HCT116 (cell line): ENCODE data around the gene SP7. TPM values are rescaled to one million over a fixed set of nuclear protein-coding genes. Genes with fewer than 3 reads are reported as not detected.

Experiments used
- ATAC-seq: fragments of 200-7000 bp; cut with Tn5 transposase; 2 replicates; pipeline ENCODE4 v1.9.1; 2020; ENCODE audit warnings: mild to moderate bottlenecking, moderate library complexity
- BruUV-seq: library from RNA; stranded (reverse); fragments of 400-500 nt; replicated peaks from 2 replicates; lab custom pipeline; 2021; lab: Mats Ljungman, UMichigan
- CTCF ChIA-PET: fragments of 300-600 bp; sonication (Branson Sonifier 250); formaldehyde crosslinking; loops from one replicate; lab custom pipeline; 2021; ENCODE audit warnings: antibody characterized with exemption; lab: Charles Lee
- POLR2A ChIA-PET: fragments of 300-600, 350-600 bp; sonication (Branson Sonifier 250); formaldehyde crosslinking; loops from one replicate; lab custom pipeline; 2021; ENCODE audit warnings: antibody characterized with exemption; lab: Charles Lee
- RAD21 ChIA-PET, 2 experiments: fragments of 300-600 bp; sonication (Branson Sonifier 250); formaldehyde crosslinking; loops; one replicate each; lab custom pipeline; 2023; ENCODE audit warnings: low total read pairs in 2 of 2; ENCODE audit not compliant: uncharacterized antibody in 2 of 2, unreplicated experiment in 2 of 2, low non-redundant PET in 1 of 2; lab: Charles Lee
- DNase-seq: peaks from one replicate; pipeline ENCODE4 v3.0.0-alpha.2; 2010; ENCODE audit warnings: low read depth, low spot score
- H2AFZ ChIP-seq: fragments of 200-600 bp; shearing (Covaris generic), sonication (generic); 2 replicates; pipeline ENCODE4 v1.6.1; 2017; ENCODE audit warnings: low read depth, mixed run types, mixed read lengths, antibody characterized with exemption, low read length; ENCODE audit not compliant: poor library complexity, severe bottlenecking
- H3K27ac ChIP-seq: 2 replicates; pipeline ENCODE4 v1.5.1; 2012; ENCODE audit warnings: low read depth, low read length
- H3K27me3 ChIP-seq: fragments of 200-600 bp; sonication (generic); 2 replicates; pipeline ENCODE4 v1.6.1; 2016; ENCODE audit warnings: mixed run types, low read length, mixed read lengths; ENCODE audit not compliant: insufficient read depth
- H3K36me3 ChIP-seq, 2 experiments: fragments of 200-500 bp in 1 of 2; fragments of 200-600 bp in 1 of 2; sonication (Bioruptor generic) in 1 of 2; sonication (generic) in 1 of 2; 2 replicates each; pipeline versions ENCODE4 v1.5.1 to v1.6.1; 2014 to 2016; ENCODE audit warnings: low read length in 2 of 2, inconsistent platforms in 1 of 2, mixed read lengths in 1 of 2, mixed run types in 1 of 2; ENCODE audit not compliant: insufficient read depth in 2 of 2, control insufficient read depth in 1 of 2
- H3K4me1 ChIP-seq, 2 experiments: fragments of 200-600 bp in 1 of 2; sonication (generic) in 1 of 2; 2 replicates each; pipeline versions ENCODE4 v1.5.1 to v1.6.1; 2012 to 2017; ENCODE audit warnings: low read length in 2 of 2, inconsistent platforms in 1 of 2, mild to moderate bottlenecking in 1 of 2, mixed read lengths in 1 of 2, mixed run types in 1 of 2, moderate library complexity in 1 of 2; ENCODE audit not compliant: insufficient read depth in 2 of 2, control insufficient read depth in 1 of 2
- H3K4me2 ChIP-seq: fragments of 200-600 bp; sonication (generic); 2 replicates; pipeline ENCODE4 v1.6.1; 2017; ENCODE audit warnings: mixed run types, low read length, mixed read lengths
- H3K4me3 ChIP-seq, 2 experiments: fragments of 200-600 bp in 1 of 2; sonication (generic) in 1 of 2; replicated peaks in 1 of 2; 2 replicates each; pipeline ENCODE4 v1.5.1; 2011 to 2016; ENCODE audit warnings: low read length in 2 of 2, control low read depth in 1 of 2, low read depth in 1 of 2, mild to moderate bottlenecking in 1 of 2, mixed read lengths in 1 of 2, mixed run types in 1 of 2
- H3K79me2 ChIP-seq: fragments of 200-600 bp; sonication (generic); 2 replicates; pipeline ENCODE4 v1.6.1; 2017; ENCODE audit warnings: mild to moderate bottlenecking, mixed run types, low read length, moderate library complexity, mixed read lengths; ENCODE audit not compliant: insufficient read depth
- H3K9ac ChIP-seq: fragments of 200-600 bp; sonication (generic); 2 replicates; pipeline ENCODE4 v1.6.1; 2016; ENCODE audit warnings: low read length, mixed read lengths
- H3K9me2 ChIP-seq: fragments of 200-600 bp; sonication (generic), shearing (Covaris generic); 2 replicates; pipeline ENCODE4 v1.6.1; 2017; ENCODE audit warnings: mixed run types, mild to moderate bottlenecking, moderate library complexity; ENCODE audit not compliant: insufficient read depth
- H3K9me3 ChIP-seq, 2 experiments: fragments of 200-500 bp in 1 of 2; fragments of 200-600 bp in 1 of 2; sonication (Bioruptor generic) in 1 of 2; sonication (generic) in 1 of 2; 2 replicates each; pipeline ENCODE4 v1.6.1; 2014 to 2017; ENCODE audit warnings: low read length in 2 of 2, mixed read lengths in 2 of 2, inconsistent platforms in 1 of 2, low read depth in 1 of 2, mild to moderate bottlenecking in 1 of 2, mixed run types in 1 of 2, moderate library complexity in 1 of 2; ENCODE audit not compliant: control insufficient read depth in 1 of 2, insufficient read depth in 1 of 2
- H4K20me1 ChIP-seq: fragments of 200-600 bp; sonication (generic), shearing (Covaris generic); 2 replicates; pipeline ENCODE4 v1.6.1; 2017; ENCODE audit warnings: mixed run types, mild to moderate bottlenecking, moderate library complexity; ENCODE audit not compliant: insufficient read depth
- ATF3 ChIP-seq: IDR thresholded peaks from 2 replicates; pipeline ENCODE4 v1.6.1; 2012
- CBX3 ChIP-seq: IDR thresholded peaks from 2 replicates; pipeline ENCODE4 v1.6.1; 2012; ENCODE audit warnings: low read depth
- CEBPB ChIP-seq: IDR thresholded peaks from 2 replicates; pipeline ENCODE4 v1.6.1; 2012; ENCODE audit warnings: low read depth
- EGR1 ChIP-seq: IDR thresholded peaks from 2 replicates; pipeline ENCODE4 v1.6.1; 2012; ENCODE audit warnings: low read depth
- ELF1 ChIP-seq: IDR thresholded peaks from 2 replicates; pipeline ENCODE4 v1.6.1; 2012; ENCODE audit warnings: low read depth, borderline replicate concordance
- EZH2phosphoT487 ChIP-seq: fragments of 200-600 bp; IDR thresholded peaks from 2 replicates; pipeline ENCODE4 v1.6.1; 2018; ENCODE audit warnings: antibody characterized with exemption, borderline replicate concordance
- POLR2A ChIP-seq: IDR thresholded peaks from 2 replicates; pipeline ENCODE4 v1.7.0; 2011; ENCODE audit warnings: borderline replicate concordance; ENCODE audit not compliant: insufficient read depth, insufficient read length; ENCODE audit errors: extremely low read depth
- REST ChIP-seq: IDR thresholded peaks from 2 replicates; pipeline ENCODE4 v1.6.1; 2012; ENCODE audit warnings: low read depth
- SIN3A ChIP-seq: IDR thresholded peaks from 2 replicates; pipeline ENCODE4 v1.6.1; 2012; ENCODE audit warnings: low read depth
- SRF ChIP-seq: IDR thresholded peaks from 2 replicates; pipeline ENCODE4 v1.6.1; 2012; ENCODE audit warnings: low read depth
- TCF7L2 ChIP-seq: IDR thresholded peaks from 2 replicates; pipeline ENCODE4 v1.7.0; 2011; ENCODE audit warnings: borderline replicate concordance, inconsistent platforms; ENCODE audit not compliant: insufficient read depth, insufficient read length; ENCODE audit errors: extremely low read depth
- YY1 ChIP-seq: IDR thresholded peaks from 2 replicates; pipeline ENCODE4 v1.6.1; 2011; ENCODE audit warnings: low read length, low read depth, moderate library complexity, mild to moderate bottlenecking; ENCODE audit not compliant: insufficient replicate concordance; ENCODE audit errors: extremely low read depth
- ZBTB33 ChIP-seq: IDR thresholded peaks from 2 replicates; pipeline ENCODE4 v1.6.1; 2011; ENCODE audit warnings: mild to moderate bottlenecking, low read length, moderate library complexity; ENCODE audit not compliant: insufficient replicate concordance; ENCODE audit errors: extremely low read depth
- ZFX ChIP-seq: fragments of 450-650 bp; IDR thresholded peaks from 2 replicates; pipeline ENCODE4 v1.6.1; 2017
- intact Hi-C: fragments of 100-400 bp; cut with micrococcal nuclease; formaldehyde crosslinking; loops from 2 replicates; pipeline ENCODE4 v1.10.0; 2022
- total RNA-seq: library from RNA; stranded (reverse); gene quantifications from one replicate; pipeline ENCODE4 v1.2.1, GENCODE V29; 2021; ENCODE audit not compliant: unreplicated experiment

SP7 gene
- total RNA-seq, 1 experiment from 2014 or later, result not detected

DNA sequence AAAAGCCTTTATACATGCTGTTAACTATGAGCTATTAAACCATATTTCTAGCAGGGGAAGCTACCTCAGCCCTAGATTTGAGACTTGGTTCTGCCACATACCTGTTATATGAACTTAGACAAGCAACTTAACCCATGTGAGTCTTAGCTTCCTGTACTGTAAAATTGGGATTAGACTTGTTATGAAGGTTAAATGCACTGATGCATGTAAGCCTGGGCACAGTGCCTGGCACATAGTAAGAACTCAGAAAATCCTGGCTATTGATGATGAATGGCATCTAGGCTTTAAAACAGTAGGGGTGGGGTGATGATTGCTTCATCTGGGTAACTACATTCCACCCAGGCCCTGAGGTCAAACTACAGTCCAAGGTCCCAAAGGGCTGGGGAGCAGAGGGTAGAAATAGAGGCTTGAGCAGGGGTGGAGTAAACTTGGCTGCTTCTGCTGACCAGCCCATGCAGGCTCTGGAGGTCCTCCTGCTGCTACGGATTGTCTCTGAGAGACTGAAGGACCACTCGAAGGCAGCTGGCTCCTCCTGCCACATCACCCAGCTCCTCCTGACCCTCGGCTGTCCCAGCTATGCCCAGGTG, 56.8 kb downstream of the SP7 start:
- TF ChIP-seq POLR2A (no peak), TCF7L2 (no peak), YY1 (no peak), ZFX (no peak), ZBTB33 (no peak), ATF3 (no peak), EGR1 (no peak), CEBPB (no peak), SRF (no peak), ELF1 (no peak), CBX3 (no peak), REST (no peak), SIN3A (no peak), EZH2phosphoT487 (no peak)

More for the DNA sequence above, 56.8 kb downstream of the SP7 start:
- Histone ChIP-seq H3K79me2 (no peaks in the 10 kb centered on the region), H2AFZ (no peak overlapping the region), H4K20me1 (no peaks in the 10 kb centered on the region), H3K36me3 (peaks cover 24 to 69% of the 10 kb centered on the region in 2 experiments), H3K9me2 (no peaks in the 10 kb centered on the region), H3K4me1 (no peaks in the 10 kb centered on the region), H3K9me3 (no peaks in the 10 kb centered on the region), H3K4me3 (no peak overlapping the region), H3K9ac (no peak overlapping the region), H3K27ac (no peak overlapping the region), H3K4me2 (no peak overlapping the region), H3K27me3 (no peaks in the 10 kb centered on the region)
- intact Hi-C loops, result no loop called here
- ChIA-PET RAD21 (no interaction called here), CTCF (interaction anchor here (0.8 to 1.4 kb wide), 2 partner anchors 16 to 66 kb away, joined by 3 read pairs; partner anchors contain the start of gene PFDN5), POLR2A (no interaction called here)
- DNase-seq (no peak), ATAC-seq (no peak)
- BruUV-seq, result no TSS peak
